ENCODE data around the gene THAP6.

DNA sequence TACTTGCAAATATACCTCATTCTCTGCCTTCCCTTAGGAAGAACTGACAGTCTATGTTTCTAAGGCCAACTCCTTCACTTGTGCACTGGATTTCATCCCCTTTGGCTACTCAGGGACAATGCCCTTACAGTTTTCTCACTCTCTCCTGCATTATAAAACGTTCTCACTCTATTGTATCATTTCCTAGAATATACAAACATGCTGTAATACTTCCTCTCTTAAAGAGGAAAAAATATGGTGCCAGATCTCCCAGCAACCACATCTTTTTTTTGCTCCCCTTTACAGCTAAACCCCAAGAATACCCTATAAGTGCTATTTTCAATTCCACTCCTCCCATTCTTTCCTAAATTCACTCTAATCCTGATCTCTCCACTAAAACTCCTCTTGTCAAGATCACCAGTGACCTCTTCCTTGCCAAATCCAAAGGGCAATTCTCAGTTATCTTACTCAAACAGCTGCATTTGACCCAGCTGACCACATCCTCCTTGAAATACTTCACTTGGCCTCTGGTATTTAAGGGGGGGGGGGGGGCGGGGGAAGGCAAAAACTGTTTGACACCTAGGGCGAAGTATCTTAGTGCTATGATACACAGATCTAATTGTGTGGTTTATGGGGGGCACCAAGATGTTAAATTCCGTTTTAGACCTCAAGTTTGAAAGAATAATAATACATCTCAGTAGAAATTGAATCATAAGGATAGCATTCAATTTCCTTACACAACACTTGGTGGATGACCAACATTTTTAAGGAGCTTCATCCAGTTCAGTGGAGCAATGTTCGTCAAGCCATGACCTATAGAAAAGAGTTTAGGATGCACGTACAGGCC lies 1.7 kb upstream of the THAP6 start:
- TF ChIP-seq RFX5 (IDR thresholded peaks at IDR 0.05; ENCODE audit: borderline replicate concordance, low read depth, low read length) (no peak), POLR2A (IDR thresholded peaks at IDR 0.05; ENCODE audit: control extremely low read depth in 1 of 2, low read depth in 2 of 2, low read length in 2 of 2) (no peak)
- TF ChIP-seq, protein P1, sequence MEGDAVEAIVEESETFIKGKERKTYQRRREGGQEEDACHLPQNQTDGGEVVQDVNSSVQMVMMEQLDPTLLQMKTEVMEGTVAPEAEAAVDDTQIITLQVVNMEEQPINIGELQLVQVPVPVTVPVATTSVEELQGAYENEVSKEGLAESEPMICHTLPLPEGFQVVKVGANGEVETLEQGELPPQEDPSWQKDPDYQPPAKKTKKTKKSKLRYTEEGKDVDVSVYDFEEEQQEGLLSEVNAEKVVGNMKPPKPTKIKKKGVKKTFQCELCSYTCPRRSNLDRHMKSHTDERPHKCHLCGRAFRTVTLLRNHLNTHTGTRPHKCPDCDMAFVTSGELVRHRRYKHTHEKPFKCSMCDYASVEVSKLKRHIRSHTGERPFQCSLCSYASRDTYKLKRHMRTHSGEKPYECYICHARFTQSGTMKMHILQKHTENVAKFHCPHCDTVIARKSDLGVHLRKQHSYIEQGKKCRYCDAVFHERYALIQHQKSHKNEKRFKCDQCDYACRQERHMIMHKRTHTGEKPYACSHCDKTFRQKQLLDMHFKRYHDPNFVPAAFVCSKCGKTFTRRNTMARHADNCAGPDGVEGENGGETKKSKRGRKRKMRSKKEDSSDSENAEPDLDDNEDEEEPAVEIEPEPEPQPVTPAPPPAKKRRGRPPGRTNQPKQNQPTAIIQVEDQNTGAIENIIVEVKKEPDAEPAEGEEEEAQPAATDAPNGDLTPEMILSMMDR (IDR thresholded peaks at IDR 0.05; ENCODE audit: control extremely low read depth in 1 of 3, insufficient read depth in 1 of 3, low read depth in 1 of 3, low read length in 3 of 3): no peak
